Heart left ventricle (tissue), 16 donors: Measurements from ENCODE around the gene ANKRD30B. TPM values are rescaled to one million over a fixed set of nuclear protein-coding genes. Genes with fewer than 3 reads are reported as not detected.
"Not testable (repeated sequence)": the region's sequence is repeated elsewhere in the genome, so short reads cannot be mapped to it uniquely, and the experiment has no call there.

Experiments
- ATAC-seq, 4 donors: fragments of 200-7000 bp; cut with Tn5 transposase; one replicate each; pipeline ENCODE4 v1.9.1; 2020 to 2022; ENCODE audit warnings: moderate library complexity in 4 of 4, mild to moderate bottlenecking in 3 of 4, moderate number of reproducible peaks in 1 of 4
- DNase-seq, 5 donors: peaks; one replicate each; pipeline ENCODE4 v3.0.0-alpha.2; 2020
- H3K27ac ChIP-seq, 12 donors: fragments of 200-600 bp; sonication (generic) in 4 of 12; one replicate each; pipeline versions ENCODE4 v1.5.0 to v1.8.0; 2016 to 2022; ENCODE audit warnings: mild to moderate bottlenecking in 2 of 12
- H3K27me3 ChIP-seq, 9 donors: fragments of 200-600 bp; sonication (generic) in 2 of 9; one replicate each; pipeline versions ENCODE4 v1.5.1 to v1.8.0; 2016 to 2022; ENCODE audit warnings: mild to moderate bottlenecking in 3 of 9
- H3K36me3 ChIP-seq, 9 donors: fragments of 200-600 bp; sonication (generic) in 2 of 9; one replicate each; pipeline versions ENCODE4 v1.5.0 to v1.8.0; 2018 to 2022; ENCODE audit warnings: mild to moderate bottlenecking in 2 of 9
- H3K4me1 ChIP-seq, 12 donors: fragments of 200-600 bp; sonication (generic) in 4 of 12; one replicate each; pipeline versions ENCODE4 v1.5.0 to v1.8.0; 2016 to 2022; ENCODE audit warnings: mild to moderate bottlenecking in 3 of 12
- H3K4me3 ChIP-seq, 12 donors: fragments of 200-600 bp; sonication (generic) in 4 of 12; one replicate each; pipeline versions ENCODE4 v1.5.0 to v1.8.0; 2017 to 2022; ENCODE audit warnings: mild to moderate bottlenecking in 9 of 12, moderate library complexity in 4 of 12
- H3K9me3 ChIP-seq, 12 donors: fragments of 200-600 bp; sonication (generic) in 4 of 12; one replicate each; pipeline versions ENCODE4 v1.5.0 to v1.8.0; 2016 to 2022; ENCODE audit warnings: mild to moderate bottlenecking in 1 of 12
- CTCF ChIP-seq, 12 donors: fragments of 200-600 bp; sonication (generic) in 4 of 12; IDR thresholded peaks; one replicate each; pipeline versions ENCODE4 v1.5.0 to v1.8.0; 2018 to 2022; ENCODE audit warnings: antibody characterized with exemption in 12 of 12, mild to moderate bottlenecking in 5 of 12
- POLR2A ChIP-seq, 2 donors: fragments of 450-650 bp; IDR thresholded peaks; one replicate each; pipeline ENCODE4 v1.6.1; 2017; ENCODE audit warnings: antibody characterized with exemption in 2 of 2, mild to moderate bottlenecking in 2 of 2, moderate library complexity in 2 of 2
- WGBS, 4 donors: extraction: QIAGEN DNeasy Blood & Tissue Kit in 2 of 4; methylation state at CpG; one replicate each; pipeline versions ENCODE4 v1.1.5 to v1.1.7; 2013 to 2018; 5-methylcytosine and 5-hydroxymethylcytosine counted together
- intact Hi-C, 10 donors: fragments of 100-400 bp; cut with DNase I; formaldehyde crosslinking; loops; one replicate each; pipeline versions ENCODE4 v1.11.1 to v1.14.2; 2022
- polyA plus RNA-seq, 2 donors: library from polyadenylated mRNA; stranded (reverse); fragments of 200-250 nt; gene quantifications; one replicate each; pipeline ENCODE4 v1.2.3, GENCODE V29; 2013
- total RNA-seq, 9 donors: library from RNA; depleted of rRNA in 2 of 9; stranded (reverse); fragments of >200 nt in 2 of 9; fragmentation: NEBNext Ultra II Directional in 3 of 9; extraction: Animal tissue kit (Norgen Biotek cat#: 25700) in 3 of 9; gene quantifications; one replicate each; pipeline versions ENCODE4 v1.1.0 to v1.2.4, GENCODE V29; 2016 to 2023
- donor health status: ischemic (EF 13 %, LVEDD 7.1; RV severe dilation, severe dysfunction).
- donor health status: healthy with polysubstance abuse.
- donor health status: DM: no; HTN: yes; CAD: no.
- donor health status: DM: no; HTN: no; CAD: no.
- donor health status: ischemic (EF 25% LVEDD 6.9; RV normal size, moderate dysfunction).
- donor health status: ischemic (EF 25% LVEDD 5.7; RV mildly dilated, moderate dysfunction).
- donor health status: healthy.
- donor health status: DM: yes; HTN: yes; CAD: no.
- donor health status: ischemic (EF 35%, LVEDD 5.7; RV mildly dilated, moderate dysfunction).
- donor health status: nonischemic (EF 11% LVEDD 7.7; RV severe dilation, severe dysfunction).
- donor health status: DM: yes; HTN: yes; CAD: no.
- donor health status: PGD.
- donor health status: ischemic (EF 29% LVEDD 5.4; RV normal size, mild dysfunction).
- donor health status: nonischemic (EF 23%, LVEDD 6.1; RV moderate dilation, normal function).

Gene ANKRD30B
- total and polyA plus RNA-seq, 11 donors: 0.06 to 0.27 TPM; not detected in 9

GRCh38 chr18:14748496-14748895, 524 bp downstream of the ANKRD30B start:
- Histone ChIP-seq H3K4me3 (no peak overlapping the region), H3K9me3 (peaks cover 0 to 4% (median 0%) of the 10 kb centered on the region in 12 donors), H3K4me1 (peaks cover 0 to 4% (median 0%) of the 10 kb centered on the region in 12 donors), H3K27ac (no peak overlapping the region), H3K27me3 (peaks cover 0 to 23% (median 4%) of the 10 kb centered on the region in 9 donors), H3K36me3 (no peaks in the 10 kb centered on the region)
- intact Hi-C loops: no loop called here
- ATAC-seq (no peak), DNase-seq (no peak)
- 32 to 63% (median 44%) methylated on average over 14 to 15 of the region's 15 CpGs for WGBS, 4 donors
- TF ChIP-seq POLR2A (IDR thresholded peaks at IDR 0.05): no peak
- no peak for TF ChIP-seq CTCF (IDR thresholded peaks at IDR 0.05)

DNA sequence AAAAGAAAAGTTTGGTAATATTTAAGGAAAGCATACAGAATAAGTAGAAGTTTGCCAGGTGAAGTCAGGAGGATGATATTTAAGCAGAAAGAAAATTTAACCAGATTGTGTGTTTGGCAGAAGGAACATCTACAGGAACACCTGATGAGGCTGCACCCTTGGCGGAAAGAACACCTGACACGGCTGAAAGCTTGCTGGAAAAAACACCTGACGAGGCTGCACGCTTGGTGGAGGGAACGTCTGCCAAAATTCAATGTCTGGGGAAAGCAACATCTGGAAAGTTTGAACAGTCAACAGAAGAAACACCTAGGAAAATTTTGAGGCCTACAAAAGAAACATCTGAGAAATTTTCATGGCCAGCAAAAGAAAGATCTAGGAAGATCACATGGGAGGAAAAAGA, 15.6 kb downstream of the ANKRD30B start:
- ATAC-seq, H3K36me3 ChIP-seq, H3K27ac ChIP-seq, intact Hi-C loops, H3K4me1 ChIP-seq, H3K4me3 ChIP-seq, H3K9me3 ChIP-seq, DNase-seq, H3K27me3 ChIP-seq: not testable (repeated sequence)
- WGBS, 4 donors: 67 to 85% (median 76%) methylated on average over 5 of the region's 5 CpGs

GRCh38 chr18:14767474-14767873, 19.5 kb downstream of the ANKRD30B start:
- intact Hi-C loops: no loop called here
- no peaks in the 10 kb centered on the region for H3K27me3 ChIP-seq
- H3K27ac ChIP-seq: no peak overlapping the region
- ATAC-seq: no peak
- H3K36me3 ChIP-seq: no peaks in the 10 kb centered on the region
- no peak for DNase-seq
- no peaks in the 10 kb centered on the region for H3K4me1 ChIP-seq
- H3K4me3 ChIP-seq: no peak overlapping the region
- H3K9me3 ChIP-seq: no peaks in the 10 kb centered on the region
- TF ChIP-seq POLR2A (IDR thresholded peaks at IDR 0.05) (no peak), CTCF (IDR thresholded peaks at IDR 0.05) (no peak)

GRCh38 chr18:14768241-14768640, 20.3 kb downstream of the ANKRD30B start:
- Histone ChIP-seq H3K27ac (no peak overlapping the region), H3K9me3 (no peaks in the 10 kb centered on the region), H3K4me3 (no peak overlapping the region), H3K36me3 (no peaks in the 10 kb centered on the region), H3K27me3 (no peaks in the 10 kb centered on the region), H3K4me1 (no peaks in the 10 kb centered on the region)
- 0 to 25% (median 12%) methylated on average over 1 of the region's 1 CpG for WGBS, 4 donors
- TF ChIP-seq CTCF (IDR thresholded peaks at IDR 0.05) (no peak), POLR2A (IDR thresholded peaks at IDR 0.05) (no peak)
- intact Hi-C loops: no loop called here
- no peak for DNase-seq
- no peak for ATAC-seq

DNA sequence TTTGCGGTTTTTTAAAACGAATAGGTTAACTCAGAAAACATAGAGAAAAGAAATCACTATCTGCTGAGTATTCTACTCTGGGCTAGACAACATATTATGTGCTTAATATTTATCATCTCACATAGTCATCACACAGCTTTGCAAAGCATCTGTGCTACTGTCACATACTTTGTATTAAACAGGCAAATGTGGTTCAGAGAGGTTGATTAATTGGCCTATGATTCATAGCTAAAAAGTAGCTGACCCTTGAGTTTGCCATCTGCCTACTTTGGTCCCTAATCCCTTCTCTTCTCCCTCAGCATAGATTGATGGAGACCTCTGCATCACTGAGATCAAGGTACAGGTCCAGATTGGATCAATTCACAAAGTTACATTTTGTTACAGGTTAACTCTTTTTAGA, 21.4 kb downstream of the ANKRD30B start:
- ATAC-seq (no peak), DNase-seq (no peak)
- intact Hi-C loops: no loop called here
- Histone ChIP-seq H3K9me3 (no peaks in the 10 kb centered on the region), H3K4me1 (no peaks in the 10 kb centered on the region), H3K27me3 (no peaks in the 10 kb centered on the region), H3K36me3 (no peaks in the 10 kb centered on the region), H3K27ac (no peak overlapping the region), H3K4me3 (no peak overlapping the region)
- WGBS, 4 donors: 81 to 85% (median 83%) methylated on average over 2 of the region's 2 CpGs
- no peak for TF ChIP-seq POLR2A (IDR thresholded peaks at IDR 0.05)
- TF ChIP-seq CTCF (IDR thresholded peaks at IDR 0.05): no peak
